ENCODE measurements around the gene RHOG. TPM values are rescaled to one million over a fixed set of nuclear protein-coding genes. Genes with fewer than 3 reads are reported as not detected.

The RHOG gene
- total RNA-seq, 1 donor from 2014 or later = 25.0 TPM

DNA sequence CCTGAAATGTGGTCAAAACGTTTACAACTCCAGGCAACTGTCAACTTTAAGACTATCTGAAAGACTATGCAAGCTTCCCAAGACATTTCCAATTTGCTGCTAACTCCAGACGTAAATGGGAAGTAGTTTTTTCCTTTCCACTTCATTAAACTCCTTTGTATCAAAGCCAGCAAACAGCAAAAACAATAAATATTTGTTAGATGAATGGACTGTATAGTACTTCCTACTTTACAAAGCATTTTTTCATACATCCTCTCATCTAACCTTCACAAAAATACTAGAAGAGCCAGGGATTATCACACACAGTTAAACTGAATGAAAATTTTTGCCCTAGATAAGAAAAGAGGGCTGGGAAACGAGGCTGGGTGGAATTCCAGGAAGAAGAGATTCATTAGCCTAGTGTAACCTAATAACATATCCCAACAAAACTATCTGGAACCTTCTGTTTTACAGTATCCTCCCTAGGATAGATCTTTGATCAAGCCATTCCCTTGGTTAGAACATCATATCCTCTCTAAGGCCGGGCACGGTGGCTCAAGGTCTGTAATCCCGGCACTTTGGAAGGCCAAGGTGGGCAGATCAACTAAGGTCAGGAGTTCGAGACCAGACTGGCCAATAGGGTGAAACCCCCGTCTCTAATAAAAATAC, 53.9 kb downstream of the RHOG start:
- TF ChIP-seq, protein P1, sequence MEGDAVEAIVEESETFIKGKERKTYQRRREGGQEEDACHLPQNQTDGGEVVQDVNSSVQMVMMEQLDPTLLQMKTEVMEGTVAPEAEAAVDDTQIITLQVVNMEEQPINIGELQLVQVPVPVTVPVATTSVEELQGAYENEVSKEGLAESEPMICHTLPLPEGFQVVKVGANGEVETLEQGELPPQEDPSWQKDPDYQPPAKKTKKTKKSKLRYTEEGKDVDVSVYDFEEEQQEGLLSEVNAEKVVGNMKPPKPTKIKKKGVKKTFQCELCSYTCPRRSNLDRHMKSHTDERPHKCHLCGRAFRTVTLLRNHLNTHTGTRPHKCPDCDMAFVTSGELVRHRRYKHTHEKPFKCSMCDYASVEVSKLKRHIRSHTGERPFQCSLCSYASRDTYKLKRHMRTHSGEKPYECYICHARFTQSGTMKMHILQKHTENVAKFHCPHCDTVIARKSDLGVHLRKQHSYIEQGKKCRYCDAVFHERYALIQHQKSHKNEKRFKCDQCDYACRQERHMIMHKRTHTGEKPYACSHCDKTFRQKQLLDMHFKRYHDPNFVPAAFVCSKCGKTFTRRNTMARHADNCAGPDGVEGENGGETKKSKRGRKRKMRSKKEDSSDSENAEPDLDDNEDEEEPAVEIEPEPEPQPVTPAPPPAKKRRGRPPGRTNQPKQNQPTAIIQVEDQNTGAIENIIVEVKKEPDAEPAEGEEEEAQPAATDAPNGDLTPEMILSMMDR (conservative IDR thresholded peaks at IDR 0.05) = no peak
- H3K27me3 Mint-ChIP-seq (ENCODE audit: low read depth) = no peaks in the 10 kb centered on the region
- H3K9me3 Mint-ChIP-seq = no peaks in the 10 kb centered on the region
- H3K36me3 Mint-ChIP-seq (ENCODE audit: low read depth) = no peaks in the 10 kb centered on the region
- no peak for DNase-seq (ENCODE audit: low read depth, low spot score)
- H3K4me3 Mint-ChIP-seq = no peak overlapping the region
- H3K4me1 Mint-ChIP-seq = peaks cover 15% of the 10 kb centered on the region
- H3K27ac Mint-ChIP-seq (ENCODE audit: unreplicated experiment) = peak overlapping the region; percentile 50

DNA sequence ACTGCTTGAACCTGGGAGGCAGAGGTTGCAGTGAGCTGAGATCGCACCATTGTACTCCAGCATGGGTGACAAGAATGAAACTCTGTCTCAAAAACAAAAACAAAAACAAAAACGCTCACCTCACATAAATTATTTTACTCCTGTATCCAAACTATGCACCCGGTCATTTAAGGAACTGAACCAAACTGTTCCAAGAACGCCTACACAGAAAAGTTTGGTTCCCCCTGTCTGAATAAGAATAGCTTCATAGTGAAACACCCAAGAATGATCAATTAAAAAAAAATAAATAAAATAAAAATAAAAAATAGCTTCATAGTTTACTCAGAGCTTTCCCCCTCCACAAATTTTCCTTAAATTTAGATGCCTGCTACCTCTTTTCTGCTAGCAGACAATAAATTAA, 57.1 kb downstream of the RHOG start:
- TF ChIP-seq, protein P1 (conservative IDR thresholded peaks at IDR 0.05) = no peak
- H3K4me1 Mint-ChIP-seq = peaks cover 15% of the 10 kb centered on the region
- no peaks in the 10 kb centered on the region for H3K9me3 Mint-ChIP-seq
- H3K27ac Mint-ChIP-seq (ENCODE audit: unreplicated experiment) = no peak overlapping the region
- DNase-seq (ENCODE audit: low read depth, low spot score) = no peak
- no peaks in the 10 kb centered on the region for H3K27me3 Mint-ChIP-seq (ENCODE audit: low read depth)
- H3K36me3 Mint-ChIP-seq (ENCODE audit: low read depth) = peaks cover 1% of the 10 kb centered on the region
- no peak overlapping the region for H3K4me3 Mint-ChIP-seq

DNA sequence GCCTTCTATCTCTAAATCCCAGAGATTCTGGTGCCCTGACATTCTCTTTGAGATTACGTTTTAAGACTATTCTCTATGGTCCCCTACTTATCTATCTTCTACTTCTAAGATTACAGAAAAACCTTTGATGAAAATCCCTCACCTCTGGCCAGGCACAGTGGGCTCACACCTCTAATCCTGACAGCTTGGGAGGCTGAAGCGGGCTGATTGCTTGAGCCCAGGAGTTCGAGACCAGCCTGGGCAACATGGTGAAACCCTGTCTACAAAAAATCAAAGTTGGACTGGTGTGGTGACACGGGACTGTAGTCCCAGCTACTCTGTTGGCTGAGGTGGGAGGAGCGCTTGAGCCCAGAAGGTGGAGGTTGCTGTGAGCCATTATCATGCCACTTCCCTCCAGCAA, 57.8 kb downstream of the RHOG start:
- no peaks in the 10 kb centered on the region for H3K27me3 Mint-ChIP-seq (ENCODE audit: low read depth)
- no peak overlapping the region for H3K27ac Mint-ChIP-seq (ENCODE audit: unreplicated experiment)
- H3K4me3 Mint-ChIP-seq = no peak overlapping the region
- H3K36me3 Mint-ChIP-seq (ENCODE audit: low read depth) = peaks cover 7% of the 10 kb centered on the region
- no peak for DNase-seq (ENCODE audit: low read depth, low spot score)
- no peaks in the 10 kb centered on the region for H3K9me3 Mint-ChIP-seq
- peaks cover 14% of the 10 kb centered on the region for H3K4me1 Mint-ChIP-seq
- TF ChIP-seq, protein P1 (conservative IDR thresholded peaks at IDR 0.05) = no peak

DNA sequence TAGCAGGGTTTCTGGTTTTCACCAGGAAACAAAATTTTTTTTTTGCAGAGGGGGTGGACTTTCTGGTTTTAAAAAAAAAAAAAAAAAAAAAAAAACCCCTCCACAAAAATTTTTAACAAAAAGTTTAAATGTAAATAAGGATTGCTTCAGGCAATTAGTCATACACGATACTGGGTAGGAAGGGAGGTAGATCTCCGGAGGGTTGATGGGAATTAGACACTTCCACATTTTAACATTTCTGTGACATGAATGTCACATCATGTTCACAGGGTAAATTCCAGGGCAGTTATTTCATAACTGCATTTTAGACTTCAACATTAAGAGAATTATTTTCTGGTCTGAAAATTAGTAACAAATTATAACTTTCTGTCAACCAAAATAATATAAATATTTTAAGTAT, 59.3 kb downstream of the RHOG start:
- no peak for DNase-seq (ENCODE audit: low read depth, low spot score)
- Mint-ChIP-seq H3K4me3 (no peak overlapping the region), H3K27ac (ENCODE audit: unreplicated experiment) (no peak overlapping the region), H3K4me1 (no peaks in the 10 kb centered on the region), H3K9me3 (no peaks in the 10 kb centered on the region), H3K27me3 (ENCODE audit: low read depth) (no peaks in the 10 kb centered on the region), H3K36me3 (ENCODE audit: low read depth) (peaks cover 10% of the 10 kb centered on the region)
- TF ChIP-seq, protein P1 (conservative IDR thresholded peaks at IDR 0.05) = no peak

Other genes starting within 250 kb of the RHOG start
- gene ART5, start 199.0 kb downstream of the RHOG start, total RNA-seq = 1.3 and 1.4 TPM in 2 replicates
- not detected in 2 replicates for gene ART1, start 195.8 kb downstream of the RHOG start, total RNA-seq
- 3.0 and 3.1 TPM in 2 replicates for gene CHRNA10, start 169.6 kb downstream of the RHOG start, total RNA-seq
- gene NUP98, start 43.4 kb downstream of the RHOG start, total RNA-seq = 96.8 and 104 TPM in 2 replicates
- 34.8 and 39.5 TPM in 2 replicates for gene PGAP2, start 32.4 kb downstream of the RHOG start, total RNA-seq
- 22.3 and 24.4 TPM in 2 replicates for gene STIM1, start 14.7 kb upstream of the RHOG start, total RNA-seq

Data from neural crest cell (in vitro differentiated cells).